Measurements from ENCODE around the gene ATP6V0A1. TPM values are rescaled to one million over a fixed set of nuclear protein-coding genes. Genes with fewer than 3 reads are reported as not detected.
A peak's percentile ranks its signal among the peaks of the same experiment; 100 is the strongest.

The ATP6V0A1 gene
- total and polyA plus RNA-seq, 5 donors: 33.4 to 57.7 (median 45.2) TPM

DNA sequence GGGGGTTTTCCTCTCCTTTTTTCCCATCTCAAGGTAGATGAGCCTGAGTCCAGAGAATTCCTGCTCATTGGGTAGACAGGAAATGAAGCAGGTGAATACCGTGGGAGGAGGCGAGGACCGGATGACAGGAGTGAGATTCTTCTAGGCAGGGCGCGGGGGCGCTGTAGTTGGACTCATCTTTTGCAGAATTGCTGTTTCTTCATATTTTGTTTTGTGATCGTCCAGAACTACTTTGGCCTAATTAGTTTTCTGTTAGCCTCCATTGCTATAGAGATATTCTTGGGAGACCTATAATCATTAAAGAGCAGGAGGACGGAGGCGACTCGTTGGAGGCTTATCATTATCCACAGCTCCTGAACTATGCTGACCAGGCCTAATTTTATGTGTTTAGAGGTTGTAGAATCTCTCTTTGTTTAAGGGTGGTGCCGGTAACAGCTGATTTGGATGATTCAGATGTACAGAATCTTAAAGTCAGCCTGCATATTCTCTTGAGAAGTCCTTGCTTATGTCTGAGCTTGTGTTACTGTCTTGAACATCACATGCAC, 650 bp downstream of the ATP6V0A1 start:
- peak; percentile 36 to 48 for ATAC-seq
- Histone ChIP-seq H3K4me3 (ENCODE audit: low read length) (peak overlapping the region; percentile 88), H3K27me3 (ENCODE audit: control insufficient read depth, insufficient read depth) (no peaks in the 10 kb centered on the region), H3K9me3 (ENCODE audit: control insufficient read depth, low read length) (no peaks in the 10 kb centered on the region), H3K4me1 (ENCODE audit: control insufficient read depth, insufficient read depth, low read length) (peaks cover 4% of the 10 kb centered on the region), H3K27ac (ENCODE audit: low read length) (peak overlapping the region; percentile 92)
- peak in 2 of 3 donors; percentile 31 to 76 for DNase-seq
- 5% methylated on average over 11 of the region's 11 CpGs for WGBS
- intact Hi-C loops (cut with DNase I): loop anchor here in 2 of 4 donors (5.0 kb wide), 1 partner anchor 37 kb away; the partner anchor contains the start of gene CAVIN1 (in 2 of the 2)

DNA sequence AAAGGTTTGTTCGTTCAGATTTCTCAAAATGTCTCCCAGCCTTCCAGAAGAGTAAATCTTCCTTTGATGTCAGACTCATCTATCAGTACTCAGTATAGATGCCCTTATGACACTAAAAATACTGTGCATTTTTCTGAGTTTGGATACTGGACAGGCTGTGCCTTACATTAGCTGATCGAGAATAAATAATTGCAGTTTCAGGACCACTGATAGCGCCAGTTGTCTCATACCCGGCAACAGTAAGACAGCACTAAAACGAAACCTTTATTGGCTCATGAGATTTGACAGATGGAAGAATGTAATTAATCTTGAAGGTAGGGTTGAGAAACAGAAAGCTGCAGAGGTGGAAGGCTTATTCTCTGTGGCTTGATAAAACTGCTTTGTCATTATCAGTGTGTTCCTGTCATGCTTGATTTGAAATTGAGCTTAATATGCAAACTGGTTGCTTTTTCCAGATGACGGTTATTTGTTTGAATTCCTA, 1.2 kb downstream of the ATP6V0A1 start:
- Histone ChIP-seq H3K4me1 (ENCODE audit: control insufficient read depth, insufficient read depth, low read length) (peaks cover 4% of the 10 kb centered on the region), H3K9me3 (ENCODE audit: control insufficient read depth, low read length) (no peaks in the 10 kb centered on the region), H3K27ac (ENCODE audit: low read length) (peak overlapping the region; percentile 43), H3K4me3 (ENCODE audit: low read length) (peak overlapping the region; percentile 88), H3K27me3 (ENCODE audit: control insufficient read depth, insufficient read depth) (no peaks in the 10 kb centered on the region)
- no peak for DNase-seq
- intact Hi-C loops (cut with DNase I): loop anchor here in 2 of 4 donors (5.0 kb wide), 1 partner anchor 38 kb away; the partner anchor contains the start of gene CAVIN1 (in 2 of the 2)
- WGBS: 9% methylated on average over 6 of the region's 6 CpGs
- ATAC-seq: peak in 1 of 2 donors; percentile 4

DNA sequence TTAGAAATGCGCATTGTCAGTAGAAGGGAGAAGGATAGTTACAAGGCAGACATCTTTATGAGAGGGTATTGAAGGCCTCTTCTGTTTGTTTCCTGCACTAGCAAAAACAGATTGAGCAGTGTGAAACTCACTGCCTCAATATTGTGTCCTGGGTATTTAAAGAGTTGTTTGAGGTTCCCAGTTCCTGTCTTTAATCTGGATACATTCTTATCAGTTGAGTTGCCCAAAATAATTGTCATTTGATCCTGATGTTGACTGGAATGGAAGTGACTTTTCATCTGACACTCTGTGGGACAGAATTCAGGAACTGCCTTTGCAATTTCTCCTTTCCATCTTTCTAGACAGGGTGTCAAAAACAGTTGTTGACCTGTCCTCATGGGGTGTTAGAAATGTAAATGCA, 1.7 kb downstream of the ATP6V0A1 start:
- Histone ChIP-seq H3K27me3 (ENCODE audit: control insufficient read depth, insufficient read depth) (no peaks in the 10 kb centered on the region), H3K27ac (ENCODE audit: low read length) (no peak overlapping the region), H3K4me3 (ENCODE audit: low read length) (peak overlapping the region; percentile 88), H3K9me3 (ENCODE audit: control insufficient read depth, low read length) (no peaks in the 10 kb centered on the region), H3K4me1 (ENCODE audit: control insufficient read depth, insufficient read depth, low read length) (peaks cover 4% of the 10 kb centered on the region)
- 78% methylated on average over 1 of the region's 1 CpG for WGBS
- DNase-seq (no peak), ATAC-seq (no peak)
- intact Hi-C loops (cut with DNase I): no loop called here

DNA sequence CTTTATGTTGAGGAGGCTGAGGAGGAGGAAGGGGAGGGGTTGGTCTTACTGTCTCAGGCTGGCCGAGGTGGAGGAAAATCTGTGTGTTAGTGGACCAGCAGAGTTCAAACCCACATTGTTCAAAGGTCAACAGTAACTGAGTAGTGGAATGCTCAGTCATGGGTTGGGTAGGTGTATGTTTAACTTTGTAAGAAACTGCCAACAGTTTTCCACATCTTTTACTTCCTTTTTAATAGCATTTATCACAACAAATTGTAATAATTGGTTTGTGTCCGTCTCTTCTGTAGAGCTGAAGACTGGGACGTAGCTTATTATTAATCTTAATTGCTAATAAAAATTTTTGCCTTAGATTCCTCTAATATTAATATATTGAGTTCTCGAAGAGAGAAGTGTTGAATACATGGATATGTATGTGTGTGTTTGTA, 5.3 kb downstream of the ATP6V0A1 start:
- H3K27ac ChIP-seq (ENCODE audit: low read length): no peak overlapping the region
- intact Hi-C loops (cut with DNase I): no loop called here
- peaks cover 4% of the 10 kb centered on the region for H3K4me1 ChIP-seq (ENCODE audit: control insufficient read depth, insufficient read depth, low read length)
- no peaks in the 10 kb centered on the region for H3K9me3 ChIP-seq (ENCODE audit: control insufficient read depth, low read length)
- WGBS: 80% methylated on average over 4 of the region's 4 CpGs
- no peaks in the 10 kb centered on the region for H3K27me3 ChIP-seq (ENCODE audit: control insufficient read depth, insufficient read depth)
- DNase-seq (no peak), ATAC-seq (peak in 1 of 2 donors; percentile 34)
- H3K4me3 ChIP-seq (ENCODE audit: low read length): no peak overlapping the region

DNA sequence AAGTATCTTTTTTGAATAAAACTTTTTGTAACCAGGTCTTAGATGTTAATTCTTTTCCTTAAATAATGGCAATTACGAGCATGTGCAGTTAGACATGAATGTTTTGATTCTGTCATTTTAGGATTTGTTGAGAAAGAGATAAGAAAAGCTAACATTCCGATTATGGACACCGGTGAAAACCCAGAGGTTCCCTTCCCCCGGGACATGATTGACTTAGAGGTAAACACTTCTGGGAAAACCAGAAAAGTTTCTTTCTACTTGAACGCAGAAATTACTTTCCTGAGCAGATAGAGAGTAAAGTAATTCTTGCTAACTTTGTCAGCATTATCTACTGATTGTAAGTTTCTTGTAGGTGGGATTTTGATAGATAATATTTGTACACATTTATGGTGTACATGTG, 9.2 kb downstream of the ATP6V0A1 start:
- Histone ChIP-seq H3K27me3 (ENCODE audit: control insufficient read depth, insufficient read depth) (no peaks in the 10 kb centered on the region), H3K9me3 (ENCODE audit: control insufficient read depth, low read length) (no peaks in the 10 kb centered on the region), H3K4me1 (ENCODE audit: control insufficient read depth, insufficient read depth, low read length) (no peaks in the 10 kb centered on the region), H3K4me3 (ENCODE audit: low read length) (no peak overlapping the region), H3K27ac (ENCODE audit: low read length) (no peak overlapping the region)
- intact Hi-C loops (cut with DNase I): no loop called here
- WGBS: 70% methylated on average over 5 of the region's 5 CpGs
- DNase-seq: no peak
- ATAC-seq: no peak

DNA sequence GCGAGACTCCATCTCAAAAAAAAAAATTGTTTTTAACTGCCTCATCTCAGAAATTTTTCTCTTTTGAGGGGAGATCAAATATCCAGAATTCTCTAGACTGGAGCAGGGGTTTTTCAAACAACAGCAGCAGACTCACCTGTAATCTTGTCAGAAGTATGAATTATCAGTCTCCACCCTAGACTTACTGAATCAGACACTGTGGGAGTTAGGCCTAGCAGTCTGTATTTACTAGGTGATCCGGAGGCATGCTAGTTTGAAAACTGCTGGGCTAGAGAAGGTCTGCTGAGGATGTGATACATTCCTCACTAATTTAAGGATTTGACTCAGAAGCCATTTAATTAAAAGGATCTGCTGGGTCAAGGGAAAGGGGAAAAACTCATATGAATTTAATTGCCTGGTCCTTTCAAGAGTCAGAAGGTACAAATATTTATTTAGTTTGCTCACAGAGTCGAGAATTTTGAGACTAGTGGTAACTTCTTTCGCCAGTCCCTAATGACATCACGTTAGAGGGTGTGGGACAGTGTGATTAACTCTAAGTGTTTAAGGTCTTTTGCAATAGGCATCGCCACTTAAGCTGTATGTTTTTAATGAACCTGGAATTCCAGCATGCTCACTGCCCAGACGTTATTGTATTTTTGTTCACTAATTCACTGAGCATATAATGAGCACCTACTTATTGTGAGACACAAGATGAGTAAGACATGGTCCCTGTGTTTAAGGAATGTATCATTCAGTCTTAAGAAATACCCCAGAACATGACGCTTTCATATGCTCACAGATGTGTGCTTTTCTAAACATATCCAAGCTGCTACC, 14.2 kb downstream of the ATP6V0A1 start:
- WGBS: 77% methylated on average over 8 of the region's 8 CpGs
- intact Hi-C loops (cut with DNase I): loop anchor here in 1 of 4 donors (5.0 kb wide), 1 partner anchor 34 kb away; no protein-coding TSS in a partner anchor
- ATAC-seq: no peak

DNA sequence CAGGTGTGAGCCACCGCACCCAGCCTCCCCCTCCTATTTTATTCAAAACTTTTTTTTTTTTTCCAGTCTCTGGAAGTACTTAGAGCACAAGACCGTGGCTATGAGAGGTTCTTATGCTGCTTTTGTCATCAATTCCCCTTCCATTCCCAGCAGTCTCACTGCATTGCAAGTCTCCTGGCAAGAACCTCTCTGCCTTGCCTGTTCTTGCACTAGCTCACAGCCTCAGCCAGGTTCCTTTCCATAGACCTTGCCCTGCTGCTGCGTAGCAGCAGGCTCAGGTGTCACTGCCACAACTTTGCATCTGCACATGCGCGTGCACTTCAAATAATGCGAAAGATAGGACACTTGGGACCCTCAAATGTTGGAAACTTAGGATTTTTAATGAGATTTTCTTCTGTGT, 15.6 kb downstream of the ATP6V0A1 start:
- no peak for DNase-seq
- Histone ChIP-seq H3K27me3 (ENCODE audit: control insufficient read depth, insufficient read depth) (no peaks in the 10 kb centered on the region), H3K4me3 (ENCODE audit: low read length) (no peak overlapping the region), H3K27ac (ENCODE audit: low read length) (no peak overlapping the region), H3K4me1 (ENCODE audit: control insufficient read depth, insufficient read depth, low read length) (no peaks in the 10 kb centered on the region), H3K9me3 (ENCODE audit: control insufficient read depth, low read length) (no peaks in the 10 kb centered on the region)
- 96% methylated on average over 6 of the region's 6 CpGs for WGBS
- ATAC-seq: no peak
- intact Hi-C loops (cut with DNase I): loop anchor here in 1 of 4 donors (5.0 kb wide), 1 partner anchor 33 kb away; no protein-coding TSS in a partner anchor

More for the DNA sequence above, 14.2 kb downstream of the ATP6V0A1 start:
- no peaks in the 10 kb centered on the region for H3K9me3 ChIP-seq (ENCODE audit: control insufficient read depth, low read length)
- H3K27me3 ChIP-seq (ENCODE audit: control insufficient read depth, insufficient read depth): no peaks in the 10 kb centered on the region
- DNase-seq: no peak
- H3K4me3 ChIP-seq (ENCODE audit: low read length): no peak overlapping the region
- H3K4me1 ChIP-seq (ENCODE audit: control insufficient read depth, insufficient read depth, low read length): no peaks in the 10 kb centered on the region
- H3K27ac ChIP-seq (ENCODE audit: low read length): no peak overlapping the region

DNA sequence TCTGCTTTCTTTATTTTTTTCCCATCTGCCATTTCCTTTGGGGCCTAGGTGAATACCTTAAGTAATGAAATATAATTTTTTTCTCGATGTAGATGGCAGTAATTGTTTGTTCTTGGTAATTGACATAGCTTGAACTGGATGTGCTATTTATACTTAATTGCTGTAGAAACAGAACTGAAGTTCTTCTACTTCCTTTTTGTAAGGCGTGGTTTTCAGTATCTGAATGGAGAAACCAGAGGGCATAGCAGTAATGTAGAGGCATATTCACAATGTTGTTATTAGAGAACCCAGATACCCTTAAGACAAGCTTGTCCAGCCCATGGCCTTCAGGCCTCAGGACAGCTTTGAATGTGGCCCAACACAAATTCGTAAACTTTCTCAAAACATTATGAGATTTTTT, 16.4 kb downstream of the ATP6V0A1 start:
- no peak for DNase-seq
- intact Hi-C loops (cut with DNase I): no loop called here
- Histone ChIP-seq H3K4me3 (ENCODE audit: low read length) (no peak overlapping the region), H3K27ac (ENCODE audit: low read length) (no peak overlapping the region), H3K4me1 (ENCODE audit: control insufficient read depth, insufficient read depth, low read length) (no peaks in the 10 kb centered on the region), H3K9me3 (ENCODE audit: control insufficient read depth, low read length) (no peaks in the 10 kb centered on the region), H3K27me3 (ENCODE audit: control insufficient read depth, insufficient read depth) (no peaks in the 10 kb centered on the region)
- WGBS: 69% methylated on average over 3 of the region's 3 CpGs
- ATAC-seq: no peak

DNA sequence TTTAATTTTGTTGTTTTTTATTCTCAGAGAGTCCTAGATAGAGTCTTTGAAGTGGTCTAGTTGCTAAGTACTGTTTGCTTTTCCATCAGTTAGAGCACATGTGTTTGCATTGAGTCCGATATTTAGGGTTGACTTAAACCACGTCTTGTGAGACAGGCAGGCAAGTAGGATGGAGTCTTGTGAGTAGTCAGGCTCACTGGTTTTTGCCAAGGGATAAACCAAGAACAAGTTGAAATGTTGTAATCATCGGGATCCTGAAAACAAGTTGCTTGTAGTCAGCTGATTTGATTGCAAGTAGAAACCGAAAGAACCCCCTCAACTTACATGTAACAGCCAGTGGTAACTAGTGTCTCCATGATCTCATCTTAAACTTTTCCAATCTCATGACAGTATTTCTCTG, 17.2 kb downstream of the ATP6V0A1 start:
- ATAC-seq (no peak), DNase-seq (no peak)
- WGBS: 89% methylated on average over 4 of the region's 4 CpGs
- Histone ChIP-seq H3K4me1 (ENCODE audit: control insufficient read depth, insufficient read depth, low read length) (no peaks in the 10 kb centered on the region), H3K27me3 (ENCODE audit: control insufficient read depth, insufficient read depth) (no peaks in the 10 kb centered on the region), H3K4me3 (ENCODE audit: low read length) (no peak overlapping the region), H3K27ac (ENCODE audit: low read length) (no peak overlapping the region), H3K9me3 (ENCODE audit: control insufficient read depth, low read length) (no peaks in the 10 kb centered on the region)
- intact Hi-C loops (cut with DNase I): no loop called here

DNA sequence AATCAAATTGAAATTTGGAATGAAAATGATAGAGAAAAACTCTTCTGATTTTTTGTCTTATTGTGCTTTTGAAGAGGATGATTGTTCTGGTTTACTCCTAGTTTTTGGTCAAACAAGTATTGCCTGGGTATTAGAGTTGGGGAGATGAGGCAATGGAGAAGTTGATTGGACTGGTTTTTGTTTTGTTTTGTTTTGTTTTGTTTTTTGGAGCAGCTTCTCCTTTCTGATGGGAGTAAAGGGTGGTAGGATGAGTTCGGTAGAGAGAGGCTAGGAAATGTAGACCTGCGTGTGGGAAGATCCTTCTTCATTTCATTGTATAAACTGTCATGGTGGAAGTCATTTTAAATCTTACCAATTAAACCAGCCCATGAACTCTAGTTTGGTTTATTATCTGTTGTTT, 17.7 kb downstream of the ATP6V0A1 start:
- DNase-seq: no peak
- no peak overlapping the region for H3K27ac ChIP-seq (ENCODE audit: low read length)

DNA sequence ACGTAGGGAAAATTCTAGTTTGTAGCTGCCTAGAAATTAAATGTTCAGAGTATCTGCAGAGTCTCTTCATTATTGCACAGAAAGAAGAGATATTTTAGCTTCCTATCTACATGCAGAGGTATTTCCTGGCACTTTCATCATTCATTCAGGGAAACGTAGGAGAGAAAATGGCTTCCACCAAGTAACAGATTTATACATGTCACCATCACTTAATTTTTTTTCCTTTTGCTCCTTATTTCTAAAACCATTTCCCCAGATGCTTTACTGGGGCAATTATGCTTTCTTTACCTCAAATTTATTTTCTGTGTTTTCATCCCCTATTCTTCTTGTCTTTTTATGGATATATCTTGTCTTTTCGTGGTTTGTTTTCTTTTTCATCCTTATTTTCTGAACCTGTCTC, 18.5 kb downstream of the ATP6V0A1 start:
- intact Hi-C loops (cut with DNase I): no loop called here
- Histone ChIP-seq H3K27ac (ENCODE audit: low read length) (no peak overlapping the region), H3K4me1 (ENCODE audit: control insufficient read depth, insufficient read depth, low read length) (no peaks in the 10 kb centered on the region), H3K9me3 (ENCODE audit: control insufficient read depth, low read length) (no peaks in the 10 kb centered on the region), H3K4me3 (ENCODE audit: low read length) (no peak overlapping the region), H3K27me3 (ENCODE audit: control insufficient read depth, insufficient read depth) (no peaks in the 10 kb centered on the region)
- no peak for ATAC-seq
- no peak for DNase-seq
- WGBS: 79% methylated on average over 3 of the region's 3 CpGs

More for the DNA sequence above, 17.7 kb downstream of the ATP6V0A1 start:
- Histone ChIP-seq H3K27me3 (ENCODE audit: control insufficient read depth, insufficient read depth) (no peaks in the 10 kb centered on the region), H3K9me3 (ENCODE audit: control insufficient read depth, low read length) (no peaks in the 10 kb centered on the region), H3K4me1 (ENCODE audit: control insufficient read depth, insufficient read depth, low read length) (no peaks in the 10 kb centered on the region), H3K4me3 (ENCODE audit: low read length) (no peak overlapping the region)
- intact Hi-C loops (cut with DNase I): no loop called here
- ATAC-seq: no peak
- 92% methylated on average over 2 of the region's 2 CpGs for WGBS

Data from right cardiac atrium (tissue), 5 donors.